SU-DHL-6 (cell line): ENCODE results near the gene PGM2.

ENCODE experiments used
- H2AFZ ChIP-seq: fragments of 200-600 bp; sonication (generic); 2 replicates; pipeline ENCODE4 v1.6.1; 2014; ENCODE audit warnings: low read depth, mild to moderate bottlenecking, moderate library complexity, mixed read lengths, antibody characterized with exemption, low read length; ENCODE audit not compliant: severe bottlenecking
- H3F3A ChIP-seq: fragments of 200-600 bp; shearing (Covaris generic); 2 replicates; pipeline ENCODE4 v1.6.0; 2016; ENCODE audit warnings: antibody characterized with exemption, mild to moderate bottlenecking; ENCODE audit not compliant: insufficient read depth
- H3K27ac ChIP-seq: fragments of 200-600 bp; sonication (generic); 2 replicates; pipeline ENCODE4 v1.5.1; 2016; ENCODE audit warnings: low read depth, mild to moderate bottlenecking, low read length, moderate library complexity, mixed read lengths
- H3K27me3 ChIP-seq: fragments of 200-600 bp; sonication (generic), shearing (Covaris generic); 2 replicates; pipeline ENCODE4 v1.6.0; 2014; ENCODE audit warnings: mild to moderate bottlenecking, low read length
- H3K36me3 ChIP-seq: fragments of 200-600 bp; sonication (generic); 2 replicates; pipeline ENCODE4 v1.6.1; 2014; ENCODE audit warnings: mild to moderate bottlenecking, low read length, mixed read lengths
- H3K4me2 ChIP-seq: fragments of 300-600, 200-600 bp; shearing (Covaris generic), sonication (generic); 2 replicates; pipeline ENCODE4 v1.6.0; 2014; ENCODE audit warnings: low read length, low read depth, mild to moderate bottlenecking; ENCODE audit not compliant: poor library complexity, severe bottlenecking
- H3K4me3 ChIP-seq: fragments of 200-600 bp; sonication (generic); 2 replicates; pipeline ENCODE4 v1.5.1; 2014; ENCODE audit warnings: antibody characterized with exemption, low read length, mild to moderate bottlenecking, mixed read lengths; ENCODE audit not compliant: insufficient read depth, poor library complexity, severe bottlenecking
- H3K79me2 ChIP-seq: fragments of 200-600 bp; sonication (generic); 2 replicates; pipeline ENCODE4 v1.6.1; 2014; ENCODE audit warnings: mild to moderate bottlenecking, low read length, moderate library complexity; ENCODE audit not compliant: insufficient read depth
- H3K9ac ChIP-seq: fragments of 200-600 bp; sonication (generic); 2 replicates; pipeline ENCODE4 v1.7.0; 2014; ENCODE audit warnings: mild to moderate bottlenecking, low read length
- H3K9me2 ChIP-seq: fragments of 200-600 bp; sonication (generic); replicated peaks from 2 replicates; pipeline ENCODE4 v1.6.1; 2014; ENCODE audit warnings: low read length; ENCODE audit not compliant: insufficient read depth
- H3K9me3 ChIP-seq: fragments of 200-600 bp; sonication (generic); 2 replicates; pipeline ENCODE4 v1.6.1; 2014; ENCODE audit warnings: low read length, mixed read lengths; ENCODE audit not compliant: insufficient read depth
- H4K20me1 ChIP-seq: fragments of 200-600 bp; sonication (generic); 2 replicates; pipeline ENCODE4 v1.6.1; 2014; ENCODE audit warnings: low read depth, mild to moderate bottlenecking, antibody characterized with exemption, low read length, moderate library complexity, mixed read lengths
- EZH2phosphoT487 ChIP-seq: fragments of 200-600 bp; sonication (generic), shearing (Covaris generic); conservative IDR thresholded peaks from 2 replicates; pipeline ENCODE4 v1.6.1; 2018; ENCODE audit warnings: mild to moderate bottlenecking, antibody characterized with exemption, low read length, moderate library complexity, mixed read lengths
- TF ChIP-seq, protein P1 (sequence below): fragments of 200-600 bp; sonication (generic); IDR thresholded peaks from one replicate; pipeline ENCODE4 v1.5.1; 2017; ENCODE audit warnings: antibody characterized with exemption, mild to moderate bottlenecking, low read length, moderate library complexity; ENCODE audit not compliant: insufficient read depth, poor library complexity, severe bottlenecking

PGM2 gene

DNA sequence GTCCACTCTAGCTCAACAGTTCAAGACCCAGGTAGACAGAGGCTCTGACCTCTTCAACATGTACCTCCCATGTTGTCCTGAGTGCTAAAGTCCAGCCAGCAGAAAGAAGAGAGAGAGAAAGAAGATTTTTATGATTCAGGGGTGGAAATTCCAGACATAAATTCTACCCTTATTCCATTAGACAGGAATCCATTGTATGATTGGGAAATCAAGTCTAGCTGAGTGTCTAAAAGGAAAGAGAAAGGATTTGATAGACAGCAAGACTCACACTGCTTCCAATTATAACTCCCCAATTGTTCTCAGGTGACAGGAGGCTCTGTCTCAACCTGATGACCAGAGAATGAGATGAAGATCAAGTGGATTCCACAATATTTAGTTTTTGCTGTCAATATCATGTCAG is 27.9 kb upstream of the PGM2 start:
- no peak overlapping the region for H3K27ac ChIP-seq
- H3K27me3 ChIP-seq, result no peaks in the 10 kb centered on the region
- no peak overlapping the region for H2AFZ ChIP-seq
- H3K4me3 ChIP-seq, result no peak overlapping the region
- no peaks in the 10 kb centered on the region for H3F3A ChIP-seq
- TF ChIP-seq, protein P1, sequence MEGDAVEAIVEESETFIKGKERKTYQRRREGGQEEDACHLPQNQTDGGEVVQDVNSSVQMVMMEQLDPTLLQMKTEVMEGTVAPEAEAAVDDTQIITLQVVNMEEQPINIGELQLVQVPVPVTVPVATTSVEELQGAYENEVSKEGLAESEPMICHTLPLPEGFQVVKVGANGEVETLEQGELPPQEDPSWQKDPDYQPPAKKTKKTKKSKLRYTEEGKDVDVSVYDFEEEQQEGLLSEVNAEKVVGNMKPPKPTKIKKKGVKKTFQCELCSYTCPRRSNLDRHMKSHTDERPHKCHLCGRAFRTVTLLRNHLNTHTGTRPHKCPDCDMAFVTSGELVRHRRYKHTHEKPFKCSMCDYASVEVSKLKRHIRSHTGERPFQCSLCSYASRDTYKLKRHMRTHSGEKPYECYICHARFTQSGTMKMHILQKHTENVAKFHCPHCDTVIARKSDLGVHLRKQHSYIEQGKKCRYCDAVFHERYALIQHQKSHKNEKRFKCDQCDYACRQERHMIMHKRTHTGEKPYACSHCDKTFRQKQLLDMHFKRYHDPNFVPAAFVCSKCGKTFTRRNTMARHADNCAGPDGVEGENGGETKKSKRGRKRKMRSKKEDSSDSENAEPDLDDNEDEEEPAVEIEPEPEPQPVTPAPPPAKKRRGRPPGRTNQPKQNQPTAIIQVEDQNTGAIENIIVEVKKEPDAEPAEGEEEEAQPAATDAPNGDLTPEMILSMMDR, result no peak
- no peaks in the 10 kb centered on the region for H4K20me1 ChIP-seq
- no peaks in the 10 kb centered on the region for H3K9me2 ChIP-seq
- H3K36me3 ChIP-seq, result no peaks in the 10 kb centered on the region
- no peaks in the 10 kb centered on the region for H3K79me2 ChIP-seq
- no peaks in the 10 kb centered on the region for H3K9me3 ChIP-seq
- no peak overlapping the region for H3K9ac ChIP-seq
- no peak overlapping the region for H3K4me2 ChIP-seq

DNA sequence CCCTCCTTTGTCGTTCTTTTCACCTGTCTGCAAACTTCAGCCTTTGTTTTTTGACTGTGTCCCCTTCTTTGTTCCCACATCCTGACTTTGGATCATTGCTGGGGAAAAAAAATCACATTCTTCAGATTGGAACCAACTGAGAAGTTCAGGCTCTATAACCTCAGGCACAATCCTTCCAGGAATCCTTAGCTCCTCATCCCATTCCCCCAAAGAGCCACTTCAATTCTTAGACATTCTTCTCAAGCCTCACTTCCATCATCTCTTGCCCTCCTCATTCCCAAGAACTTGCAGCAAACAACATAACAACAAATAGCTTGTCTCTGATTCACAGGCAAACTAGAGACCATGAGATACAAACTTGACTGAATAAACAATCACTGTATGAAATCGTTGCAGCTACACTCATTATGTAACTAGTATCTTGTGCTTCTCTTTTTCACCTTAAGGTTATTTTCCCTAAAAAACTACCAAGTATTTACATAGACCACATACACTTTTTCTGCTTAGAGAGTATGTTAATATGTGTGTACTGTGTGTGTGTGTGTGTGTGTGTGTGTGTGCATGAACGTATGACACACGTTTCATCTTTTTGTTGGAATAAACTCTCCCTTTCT is 26.4 kb upstream of the PGM2 start:
- H3K9ac ChIP-seq, result no peak overlapping the region
- H3K9me3 ChIP-seq, result no peaks in the 10 kb centered on the region
- no peak overlapping the region for H2AFZ ChIP-seq
- TF ChIP-seq EZH2phosphoT487, result no peak
- TF ChIP-seq, protein P1, result no peak
- H3K4me2 ChIP-seq, result no peak overlapping the region
- H3K27me3 ChIP-seq, result no peaks in the 10 kb centered on the region
- no peaks in the 10 kb centered on the region for H3F3A ChIP-seq
- H3K9me2 ChIP-seq, result no peaks in the 10 kb centered on the region
- H3K36me3 ChIP-seq, result no peaks in the 10 kb centered on the region
- H3K27ac ChIP-seq, result no peak overlapping the region
- no peak overlapping the region for H3K4me3 ChIP-seq
- H4K20me1 ChIP-seq, result no peaks in the 10 kb centered on the region
- H3K79me2 ChIP-seq, result no peaks in the 10 kb centered on the region

DNA sequence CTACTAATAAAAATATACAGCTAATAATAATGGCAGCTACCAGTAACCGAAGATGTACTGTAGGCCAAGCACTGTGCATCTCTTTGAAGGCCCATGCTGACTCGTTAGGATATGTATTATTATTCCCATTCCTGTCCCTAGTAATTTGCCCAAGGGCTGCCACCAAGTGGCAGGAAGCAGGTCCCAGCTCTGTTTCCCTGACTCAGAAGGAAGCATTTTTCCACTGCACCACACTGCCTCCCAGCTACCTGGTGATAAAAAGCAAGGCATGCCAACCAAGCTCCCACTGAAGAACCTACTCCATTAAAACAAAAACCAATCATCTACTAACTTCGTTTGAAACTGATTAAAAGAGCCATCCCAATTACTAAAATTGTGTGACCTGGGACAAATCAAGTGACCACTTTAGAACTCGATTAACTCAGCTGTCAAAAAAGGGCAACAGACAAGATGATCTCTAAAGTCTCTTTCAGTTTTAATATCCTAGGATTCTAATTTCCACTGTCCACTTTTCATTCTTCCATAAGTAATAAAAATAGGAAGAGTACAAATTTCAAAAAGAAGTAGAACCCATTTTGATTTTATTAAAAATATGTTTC is 24.3 kb upstream of the PGM2 start:
- H3K27ac ChIP-seq, result no peak overlapping the region
- H2AFZ ChIP-seq, result no peak overlapping the region
- H3K9me2 ChIP-seq, result no peaks in the 10 kb centered on the region
- no peaks in the 10 kb centered on the region for H3K79me2 ChIP-seq
- H3K36me3 ChIP-seq, result no peaks in the 10 kb centered on the region
- H3F3A ChIP-seq, result no peaks in the 10 kb centered on the region
- no peak overlapping the region for H3K4me3 ChIP-seq
- no peaks in the 10 kb centered on the region for H3K27me3 ChIP-seq
- no peaks in the 10 kb centered on the region for H3K9me3 ChIP-seq
- H3K9ac ChIP-seq, result no peak overlapping the region
- H3K4me2 ChIP-seq, result no peak overlapping the region
- no peak for TF ChIP-seq EZH2phosphoT487
- TF ChIP-seq, protein P1, result no peak
- H4K20me1 ChIP-seq, result no peaks in the 10 kb centered on the region
